IMR-90 (cell line): Measurements from ENCODE around the gene DEK. TPM values are rescaled to one million over a fixed set of nuclear protein-coding genes. Genes with fewer than 3 reads are reported as not detected.

ENCODE experiments used
- ATAC-seq: fragments of 200-7000 bp; cut with Tn5 transposase; 2 replicates; pipeline ENCODE4 v1.9.1; 2020; ENCODE audit warnings: low read depth, mild to moderate bottlenecking, moderate library complexity
- BruUV-seq: library from RNA; stranded (reverse); fragments of 400-500 nt; replicated peaks from 2 replicates; lab custom pipeline; 2021; lab: Mats Ljungman, UMichigan
- CTCF ChIA-PET: fragments of 300-600 bp; formaldehyde crosslinking; extraction: SDS; loops from one replicate; lab custom pipeline; 2021; ENCODE audit warnings: antibody characterized with exemption; lab: Yijun Ruan, JAX
- POLR2A ChIA-PET: fragments of 300-600 bp; sonication (Branson Sonifier 250); formaldehyde crosslinking; loops from one replicate; lab custom pipeline; 2022; ENCODE audit warnings: antibody characterized with exemption; ENCODE audit not compliant: unreplicated experiment; lab: Charles Lee
- DNase-seq: peaks from one replicate; pipeline ENCODE4 v3.0.0; 2013
- H2AFZ ChIP-seq: replicated peaks from 2 replicates; pipeline ENCODE3; 2013; ENCODE audit warnings: low read length, mild to moderate bottlenecking; ENCODE audit not compliant: poor library complexity
- H2AK5ac ChIP-seq: 2 replicates; pipeline ENCODE4 v1.6.1; 2013; ENCODE audit warnings: low read depth, low read length, inconsistent platforms
- H2AK9ac ChIP-seq: replicated peaks from 2 replicates; pipeline ENCODE3; 2013; ENCODE audit warnings: mild to moderate bottlenecking, low read depth, low read length, moderate library complexity; ENCODE audit not compliant: poor library complexity
- H2BK120ac ChIP-seq: 2 replicates; pipeline ENCODE4 v1.6.1; 2013; ENCODE audit warnings: low read depth, low read length, inconsistent platforms
- H2BK15ac ChIP-seq: 3 replicates; pipeline ENCODE4 v1.6.1; 2013; ENCODE audit warnings: low read depth, low read length, inconsistent platforms
- H2BK20ac ChIP-seq: 2 replicates; pipeline ENCODE4 v1.6.1; 2013; ENCODE audit warnings: low read depth, mild to moderate bottlenecking, inconsistent platforms, low read length, moderate library complexity
- H2BK5ac ChIP-seq: 2 replicates; pipeline ENCODE4 v1.6.1; 2013; ENCODE audit warnings: mild to moderate bottlenecking, low read depth, low read length, inconsistent platforms; ENCODE audit not compliant: poor library complexity, severe bottlenecking
- H3K14ac ChIP-seq: replicated peaks from 2 replicates; pipeline ENCODE4 v1.6.1; 2013; ENCODE audit warnings: low read depth, low read length, inconsistent platforms
- H3K18ac ChIP-seq: 2 replicates; pipeline ENCODE4 v1.6.1; 2013; ENCODE audit warnings: low read depth, low read length, control low read depth
- H3K23ac ChIP-seq: 2 replicates; pipeline ENCODE4 v1.6.1; 2013; ENCODE audit warnings: low read depth, low read length, inconsistent platforms
- H3K27ac ChIP-seq: 2 replicates; pipeline ENCODE4 v1.5.1; 2013; ENCODE audit warnings: mild to moderate bottlenecking, control low read depth, low read length; ENCODE audit not compliant: insufficient read depth
- H3K27me3 ChIP-seq: 2 replicates; pipeline ENCODE4 v1.6.1; 2013; ENCODE audit warnings: low read length; ENCODE audit not compliant: control insufficient read depth, insufficient read depth
- H3K36me3 ChIP-seq: 2 replicates; pipeline ENCODE4 v1.6.1; 2013; ENCODE audit warnings: low read length, mixed read lengths; ENCODE audit not compliant: control insufficient read depth, insufficient read depth
- H3K4ac ChIP-seq: 2 replicates; pipeline ENCODE4 v1.6.1; 2013; ENCODE audit warnings: low read depth, low read length, inconsistent platforms
- H3K4me1 ChIP-seq: 2 replicates; pipeline ENCODE4 v1.6.1; 2013; ENCODE audit warnings: low read length, mixed read lengths; ENCODE audit not compliant: control insufficient read depth, insufficient read depth
- H3K4me2 ChIP-seq: 2 replicates; pipeline ENCODE4 v1.6.1; 2013; ENCODE audit warnings: low read depth, mild to moderate bottlenecking, control low read depth, low read length, moderate library complexity
- H3K4me3 ChIP-seq: 2 replicates; pipeline ENCODE4 v1.5.1; 2013; ENCODE audit warnings: low read depth, mild to moderate bottlenecking, control low read depth, low read length, moderate library complexity; ENCODE audit not compliant: insufficient read depth
- H3K56ac ChIP-seq: 2 replicates; pipeline ENCODE4 v1.6.1; 2013; ENCODE audit warnings: low read length, inconsistent platforms; ENCODE audit not compliant: insufficient read depth; ENCODE audit errors: extremely low read depth
- H3K79me1 ChIP-seq, 2 experiments: 2 replicates each; pipeline ENCODE4 v1.6.1; 2013; ENCODE audit warnings: low read length in 2 of 2, inconsistent platforms in 1 of 2, low read depth in 1 of 2
- H3K9ac ChIP-seq: 2 replicates; pipeline ENCODE4 v1.6.1; 2013; ENCODE audit warnings: low read depth, low read length, control low read depth
- H3K9me1 ChIP-seq: 2 replicates; pipeline ENCODE4 v1.6.1; 2013; ENCODE audit warnings: low read length, inconsistent platforms; ENCODE audit not compliant: insufficient read depth
- H3K9me3 ChIP-seq: 2 replicates; pipeline ENCODE4 v1.6.1; 2013; ENCODE audit warnings: low read length; ENCODE audit not compliant: control insufficient read depth, insufficient read depth
- H4K20me1 ChIP-seq: 2 replicates; pipeline ENCODE4 v1.6.1; 2013; ENCODE audit warnings: low read length, inconsistent platforms; ENCODE audit not compliant: insufficient read depth
- H4K5ac ChIP-seq: 2 replicates; pipeline ENCODE4 v1.6.1; 2013; ENCODE audit warnings: mild to moderate bottlenecking, low read depth, low read length, control low read depth
- H4K8ac ChIP-seq, 2 experiments: 2 replicates each; pipeline ENCODE4 v1.6.1; 2013; ENCODE audit warnings: low read depth in 2 of 2, low read length in 2 of 2, control low read depth in 1 of 2, inconsistent platforms in 1 of 2
- H4K91ac ChIP-seq: 2 replicates; pipeline ENCODE4 v1.6.1; 2013; ENCODE audit warnings: low read depth, low read length, inconsistent platforms; ENCODE audit not compliant: insufficient read depth
- RAD21 ChIP-seq: IDR thresholded peaks from 2 replicates; pipeline ENCODE4 v1.6.1; 2012; ENCODE audit warnings: low read length, improper control_type of control experiment
- USF2 ChIP-seq: fragments of 150-350 bp; IDR thresholded peaks from 2 replicates; pipeline ENCODE4 v1.6.1; 2017; ENCODE audit warnings: mild to moderate bottlenecking, antibody characterized with exemption, low read length, low read depth
- WGBS, 2 experiments: methylation state at CpG; one replicate each; pipeline versions ENCODE4 v1.1.5 to v1.1.7; 2013; ENCODE audit warnings: missing lambda C conversion rate in 2 of 2; ENCODE audit not compliant: insufficient read length in 1 of 2; ENCODE audit errors: extremely low coverage in 2 of 2; 5-methylcytosine and 5-hydroxymethylcytosine counted together
- dilution Hi-C: fragments of 300-500 bp; cut with HindIII; formaldehyde crosslinking; loops from one replicate; pipeline ENCODE4 v1.14.3; 2018; ENCODE audit warnings: low sequenced_read_pairs; ENCODE audit not compliant: unreplicated experiment
- in situ Hi-C: fragments of 300-500 bp; cut with MboI; formaldehyde crosslinking; loops from 3 replicates; pipeline ENCODE4 v1.14.3; 2019; ENCODE audit warnings: low sequenced_read_pairs, inconsistent platforms, mixed read lengths
- intact Hi-C: fragments of 100-400 bp; cut with micrococcal nuclease; formaldehyde crosslinking; loops from 2 replicates; pipeline ENCODE4 v1.10.0; 2022
- polyA plus RNA-seq, 3 experiments: library from polyadenylated mRNA; depleted of rRNA; stranded (reverse); fragments of >200 nt; gene quantifications; 2 replicates each; pipeline ENCODE4 v1.2.3, GENCODE V29; 2012; ENCODE audit warnings: low replicate concordance in 1 of 3
- total RNA-seq: library from RNA; depleted of rRNA; stranded (reverse); fragments of >200 nt; gene quantifications from 2 replicates; pipeline ENCODE4 v1.2.3, GENCODE V29; 2012

The DEK gene
- total and polyA plus RNA-seq, 2 of the 4 experiments (the other 2 are of a cell fraction), result 33.5 to 37.1 TPM

GRCh38 chr6:18207949-18208348, 56.4 kb downstream of the DEK start:
- ATAC-seq (no peak; the same call in 1 of the 2 replicates), DNase-seq (no peak)
- TF ChIP-seq RAD21, result no peak
- TF ChIP-seq USF2, result 0 out of 2 replicates have a peak, but pooled peaks have one; percentile 34
- Histone ChIP-seq H3K9me1 (0 out of 2 replicates have a peak, but pooled peaks cover 4% of the 10 kb centered on the region), H3K23ac (no peak overlapping the region), H3K27ac (no peak overlapping the region), H3K27me3 (no peaks in the 10 kb centered on the region), H2BK15ac (no peak overlapping the region), H2BK120ac (no peak overlapping the region), H3K18ac (no peak overlapping the region), H2AK9ac (no peak overlapping the region), H3K4me3 (no peak overlapping the region), H2AFZ (no peak overlapping the region), H3K9ac (no peak overlapping the region), H3K56ac (no peak overlapping the region), H3K4ac (no peak overlapping the region), H3K9me3 (no peaks in the 10 kb centered on the region), H4K5ac (no peak overlapping the region), H3K14ac (no peak overlapping the region), H2BK5ac (no peak overlapping the region), H3K79me1 (no peaks in the 10 kb centered on the region), H2BK20ac (no peak overlapping the region), H4K91ac (no peak overlapping the region), H2AK5ac (no peak overlapping the region), H3K36me3 (no peaks in the 10 kb centered on the region), H3K4me2 (no peak overlapping the region), H4K8ac (no peak overlapping the region), H3K4me1 (peaks cover 8% of the 10 kb centered on the region; the same call in 1 of the 2 replicates), H4K20me1 (no peaks in the 10 kb centered on the region)
- intact Hi-C loops (no loop called here), in situ Hi-C loops (no loop called here), dilution Hi-C loops (no loop called here)
- CTCF ChIA-PET, result no interaction called here
- POLR2A ChIA-PET, result no interaction called here
- BruUV-seq, result no TSS peak
- WGBS, 2 experiments, result no CpG with 5 or more reads among the region's 2 CpGs
